HepG2 (cell line): ENCODE data around the gene LAPTM4A. TPM values are rescaled to one million over a fixed set of nuclear protein-coding genes. Genes with fewer than 3 reads are reported as not detected.

Experiments
- BRD4 ChIP-seq: sonication (generic); formaldehyde crosslinking; IDR thresholded peaks from 2 replicates; pipeline ENCODE4 v1.4.0; 2020; ENCODE audit warnings: missing genetic modification reagents
- CBX5 ChIP-seq: sonication (generic); formaldehyde crosslinking; IDR thresholded peaks from 2 replicates; pipeline ENCODE4 v1.4.0; 2020; ENCODE audit warnings: missing genetic modification reagents, borderline replicate concordance
- FOXP1 ChIP-seq, 2 experiments: fragments of 450-650 bp in 1 of 2; IDR thresholded peaks; 2 replicates each; pipeline ENCODE4 v1.6.1; 2017 to 2018; ENCODE audit warnings: antibody characterized with exemption in 1 of 2
- HNF4A ChIP-seq: sonication (generic); formaldehyde crosslinking; IDR thresholded peaks from 2 replicates; pipeline ENCODE4 v1.4.0; 2020; ENCODE audit warnings: missing genetic modification reagents
- HOXA5 ChIP-seq: sonication (generic); formaldehyde crosslinking; IDR thresholded peaks from 2 replicates; pipeline ENCODE4 v1.4.0; 2020; ENCODE audit warnings: missing genetic modification reagents
- NR2F2 ChIP-seq: IDR thresholded peaks from 2 replicates; pipeline ENCODE4 v1.6.1; 2012; ENCODE audit warnings: low read depth, inconsistent platforms, borderline replicate concordance
- PITX1 ChIP-seq: sonication (generic); formaldehyde crosslinking; IDR thresholded peaks from 2 replicates; pipeline ENCODE4 v1.5.1; 2020; ENCODE audit warnings: mild to moderate bottlenecking, missing genetic modification reagents
- THAP7 ChIP-seq: sonication (generic); formaldehyde crosslinking; IDR thresholded peaks from 2 replicates; pipeline ENCODE4 v1.8.1; 2023; ENCODE audit warnings: mild to moderate bottlenecking, missing genetic modification reagents
- XBP1 ChIP-seq: sonication (generic); formaldehyde crosslinking; IDR thresholded peaks from 2 replicates; pipeline ENCODE4 v1.5.0; 2020; ENCODE audit warnings: missing genetic modification reagents
- YEATS2 ChIP-seq: sonication (generic); formaldehyde crosslinking; IDR thresholded peaks from 2 replicates; pipeline ENCODE4 v1.4.0; 2020; ENCODE audit warnings: missing genetic modification reagents, borderline replicate concordance
- ZBTB26 ChIP-seq: IDR thresholded peaks from 2 replicates; pipeline ENCODE4 v1.6.1; 2016; ENCODE audit warnings: missing compliant biosample characterization, missing genetic modification reagents, borderline replicate concordance
- ZBTB49 ChIP-seq: sonication (generic); formaldehyde crosslinking; IDR thresholded peaks from 2 replicates; pipeline ENCODE4 v1.4.0; 2020; ENCODE audit warnings: missing genetic modification reagents, borderline replicate concordance
- ZNF292 ChIP-seq: sonication (generic); formaldehyde crosslinking; IDR thresholded peaks from 2 replicates; pipeline ENCODE4 v1.8.1; 2022; ENCODE audit warnings: mild to moderate bottlenecking, low read depth, missing genetic modification reagents, borderline replicate concordance
- ZNF605 ChIP-seq: sonication (generic); formaldehyde crosslinking; IDR thresholded peaks from 2 replicates; pipeline ENCODE4 v1.8.0; 2022; ENCODE audit warnings: mild to moderate bottlenecking, missing genetic modification reagents
- polyA plus RNA-seq, 8 experiments: library from polyadenylated mRNA; depleted of rRNA in 3 of 8; stranded (reverse) in 7 of 8; unstranded in 1 of 8; fragments of >200 nt; fragmentation: Illumina TruSeq in 4 of 8; extraction: Trizol in 4 of 8; gene quantifications; 2 replicates each; pipeline versions ENCODE4 v1.2.1 to v1.2.3, GENCODE V29; 2011 to 2016; ENCODE audit warnings: low read depth in 4 of 8, missing spikeins in 1 of 8, mixed read lengths in 1 of 8; ENCODE audit not compliant: insufficient read depth in 1 of 8
- total RNA-seq, 5 experiments: library from RNA; depleted of rRNA; stranded (reverse); fragments of >200 nt; fragmentation: Illumina TruSeq; extraction: Trizol; gene quantifications; 2 replicates each; pipeline ENCODE4 v1.2.3, GENCODE V29; 2016; ENCODE audit warnings: low read depth in 1 of 5

LAPTM4A gene
- total and polyA plus RNA-seq, 2 of the 13 experiments (the other 11 are each of a cell fraction or from before 2014, with no cell fraction given) = 116 to 558 TPM

GRCh38 chr2:20012032-20012281 lies 39.5 kb downstream of the LAPTM4A start (continued):
- no peak for TF ChIP-seq FOXP1 (IDR thresholded peaks at IDR 0.05)
- no peak for TF ChIP-seq FOXP1 (CRISPR knock-in tag; IDR thresholded peaks at IDR 0.05)
- 0 out of 2 replicates have a peak, but pooled peaks have one; percentile 44 for TF ChIP-seq PITX1 (CRISPR knock-in tag)
- no peak for TF ChIP-seq HOXA5 (CRISPR knock-in tag)
- 0 out of 2 replicates have a peak, but pooled peaks have one; percentile 13 for TF ChIP-seq ZNF605 (CRISPR knock-in tag)
- TF ChIP-seq YEATS2 (CRISPR knock-in tag) = peak; percentile 32; the same call in 1 of the 2 replicates
- TF ChIP-seq NR2F2 = no peak
- TF ChIP-seq XBP1 (CRISPR knock-in tag) = no peak
- no peak for TF ChIP-seq ZBTB26 (CRISPR knock-in tag)
- 0 out of 2 replicates have a peak, but pooled peaks have one; percentile 0 for TF ChIP-seq THAP7 (CRISPR knock-in tag)
- TF ChIP-seq ZBTB49 (CRISPR knock-in tag) = no peak
- TF ChIP-seq BRD4 (CRISPR knock-in tag) = 0 out of 2 replicates have a peak, but pooled peaks have one; percentile 16
- peak; percentile 53 for TF ChIP-seq ZNF292 (CRISPR knock-in tag)
- TF ChIP-seq HNF4A (CRISPR knock-in tag) = 0 out of 2 replicates have a peak, but pooled peaks have one; percentile 4
- TF ChIP-seq CBX5 (CRISPR knock-in tag) = 0 out of 2 replicates have a peak, but pooled peaks have one; percentile 32
